GM21381 (cell line): ENCODE data around the gene SLBP.

Experiments
- ATAC-seq: cut with Tn5 transposase; IDR thresholded peaks from one replicate; pipeline ENCODE4 v1.9.1; 2021; ENCODE audit warnings: mild to moderate bottlenecking, moderate library complexity; ENCODE audit not compliant: unreplicated experiment

The SLBP gene

GRCh38 chr4:1727117-1728031 is 15.3 kb upstream of the SLBP start:
- ATAC-seq: no peak

DNA sequence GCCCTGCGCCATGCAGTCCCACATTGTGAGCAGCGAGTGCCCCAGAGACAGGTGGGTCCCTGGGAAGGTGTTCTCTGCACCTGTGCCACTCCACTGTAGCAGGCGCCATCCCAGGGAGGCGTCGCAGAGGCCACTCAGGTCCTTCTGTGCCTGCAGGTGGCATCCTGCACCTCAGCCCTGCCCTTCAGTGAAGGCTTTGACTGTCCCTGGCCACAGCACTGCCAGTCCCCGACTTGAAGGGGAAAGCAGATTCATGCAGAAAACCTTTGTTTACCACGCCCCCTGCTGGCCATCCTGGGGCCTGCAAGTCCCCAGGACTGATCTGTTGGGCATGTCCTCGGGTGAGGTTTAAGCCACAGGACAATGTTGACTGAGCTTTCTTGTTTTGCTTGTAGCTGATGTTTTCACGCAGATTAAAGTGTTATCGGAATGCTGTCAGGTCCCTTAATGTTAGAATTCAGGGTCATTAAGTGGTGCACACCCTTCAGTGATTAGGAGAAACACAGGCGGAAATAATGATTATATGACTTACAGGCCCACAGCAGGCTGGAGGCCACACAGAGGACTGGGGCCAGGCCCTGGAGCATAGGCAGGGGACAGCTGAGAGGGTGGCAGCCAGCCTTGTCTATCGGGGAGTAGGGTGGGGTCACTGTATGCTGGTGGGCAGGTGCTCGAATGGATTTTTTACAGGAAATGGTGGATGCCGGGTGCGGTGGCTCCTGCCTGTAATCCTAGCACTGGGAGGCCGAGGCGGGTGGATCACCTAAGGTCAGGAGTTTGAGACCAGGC is 14.2 kb upstream of the SLBP start:
- ATAC-seq: no peak

DNA sequence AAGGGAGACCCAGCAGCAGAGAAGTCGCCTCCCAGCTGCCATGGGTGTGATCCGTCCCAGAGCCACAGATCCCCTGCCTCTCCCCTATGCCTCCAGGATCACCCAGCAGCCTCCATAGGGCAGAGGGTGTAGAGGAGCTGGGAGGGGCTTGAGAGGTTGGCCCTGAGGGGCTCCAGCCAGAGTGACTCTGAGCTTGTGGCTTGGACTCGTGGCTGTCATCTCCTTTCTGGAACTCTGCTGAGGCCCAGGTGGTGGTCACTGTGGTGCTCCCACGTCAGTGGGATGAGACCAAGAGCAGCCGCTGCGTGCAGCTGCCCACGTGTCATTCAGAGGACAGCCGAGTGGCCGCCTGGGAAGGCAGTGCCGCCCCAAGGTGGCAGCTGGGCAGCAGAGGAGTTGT is 13.4 kb upstream of the SLBP start:
- ATAC-seq: no peak

GRCh38 chr4:1723131-1723801 is 11.1 kb upstream of the SLBP start:
- ATAC-seq: no peak

DNA sequence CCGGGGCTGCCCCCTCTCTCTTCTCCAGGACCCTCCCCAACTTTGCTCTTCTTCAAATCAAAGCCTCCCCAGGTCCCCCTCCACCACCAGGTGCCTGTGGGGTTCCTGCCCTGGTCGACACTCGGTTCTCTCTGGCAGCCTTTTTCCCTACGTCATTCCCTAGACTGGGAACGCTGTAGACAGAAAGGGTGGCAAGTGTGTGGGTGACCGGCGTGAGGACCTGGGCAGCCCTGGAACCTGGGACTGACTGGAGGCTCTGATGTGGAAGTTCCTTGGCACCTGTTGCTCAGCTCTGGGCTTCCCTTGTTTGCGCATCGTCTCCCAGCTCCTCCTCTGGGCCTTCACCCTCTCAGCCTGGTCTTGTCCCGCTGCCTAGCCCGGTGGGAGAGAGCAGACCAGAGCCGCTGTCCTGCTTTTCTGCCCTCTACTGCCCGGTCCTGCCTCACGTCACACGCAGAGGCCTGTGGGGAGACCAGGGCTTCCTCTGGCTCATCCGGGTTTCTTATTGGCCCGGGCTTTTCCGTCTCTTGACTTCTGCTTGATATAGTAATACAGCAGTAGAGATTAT is 10.5 kb upstream of the SLBP start:
- no peak for ATAC-seq

- ATAC-seq: peak; percentile 5
Measured at GRCh38 chr4:1721666-1722550, 9.8 kb upstream of the SLBP start.

DNA sequence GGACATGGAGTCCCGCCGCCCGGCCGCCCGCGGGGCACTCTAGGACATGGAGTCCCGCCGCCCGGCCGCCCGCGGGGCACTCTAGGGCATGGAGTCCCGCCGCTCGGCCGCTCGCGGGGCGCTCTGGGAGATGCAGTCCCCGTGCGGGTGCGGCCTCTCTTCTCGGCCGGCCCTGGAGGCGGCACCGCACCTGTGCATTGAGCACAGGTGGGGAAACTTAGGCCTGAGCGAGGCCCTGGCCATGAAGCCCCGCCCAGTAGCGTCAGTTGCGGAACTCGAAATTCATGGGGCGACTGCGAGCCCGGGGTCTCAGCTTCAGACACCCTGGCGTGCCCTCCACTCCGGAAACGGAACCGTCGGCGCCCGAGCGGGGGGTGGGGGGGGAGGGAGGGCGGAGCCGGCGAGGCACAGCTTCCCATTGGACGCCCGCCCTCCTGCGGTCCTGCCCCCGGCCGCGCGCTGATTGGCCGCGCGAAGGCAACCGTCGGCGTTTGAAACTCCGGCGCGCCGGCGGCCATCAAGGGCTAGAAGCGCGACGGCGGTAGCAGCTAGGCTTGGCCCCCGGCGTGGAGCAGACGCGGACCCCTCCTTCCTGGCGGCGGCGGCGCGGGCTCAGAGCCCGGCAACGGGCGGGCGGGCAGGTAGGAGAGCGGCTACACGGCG is 9.0 kb upstream of the SLBP start, which contains the start of the genes TACC3 and TMEM129:
TSS of gene TACC3 (plus strand) at position 519 of the 663 bp plus-strand sequence. CDS start 1,901 bp downstream, outside the sequence.
TSS of gene TMEM129 (minus strand) at position 321 of the 663 bp plus-strand sequence. CDS start 486 bp downstream, outside the sequence.
- ATAC-seq: peak; percentile 69

- ATAC-seq: peak; percentile 14
Measured at GRCh38 chr4:1720163-1720983, 8.3 kb upstream of the SLBP start.

DNA sequence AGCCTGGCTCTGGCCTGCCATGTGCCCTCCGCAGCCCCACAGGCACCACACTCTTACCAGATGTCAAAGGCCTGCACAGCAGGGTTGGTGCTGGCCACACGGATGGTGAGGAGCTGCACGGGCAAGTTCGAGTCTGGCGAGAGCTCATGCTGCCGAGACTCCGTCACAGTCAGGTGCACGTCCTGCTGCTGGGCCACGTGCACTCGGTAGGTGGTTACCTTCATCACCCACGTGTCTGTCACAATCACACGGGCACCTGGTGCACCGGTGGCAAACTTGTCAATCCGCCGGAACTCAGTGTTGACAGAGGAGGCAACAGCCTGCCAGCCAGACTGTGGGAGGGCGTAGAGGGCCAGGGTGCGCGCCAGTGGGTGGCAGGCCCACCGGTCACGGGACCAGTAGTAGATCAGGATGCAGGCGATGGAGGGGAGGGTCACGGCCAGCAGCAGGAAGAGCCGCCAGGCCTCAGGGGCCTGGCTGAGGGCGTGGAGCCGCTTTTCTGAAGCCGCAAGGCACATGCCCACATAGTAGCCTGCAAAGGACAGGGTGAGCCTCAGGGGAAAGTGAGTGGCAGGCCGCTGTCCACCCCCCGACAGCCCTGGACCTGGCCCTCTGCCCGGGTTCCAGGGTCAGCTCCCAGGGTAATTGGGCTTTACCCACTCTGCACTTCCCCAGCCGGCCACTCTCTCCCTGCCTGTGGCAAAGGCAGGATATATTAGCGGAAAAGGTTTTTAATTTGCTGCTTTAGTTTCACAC is 6.2 kb upstream of the SLBP start:
- ATAC-seq: no peak

DNA sequence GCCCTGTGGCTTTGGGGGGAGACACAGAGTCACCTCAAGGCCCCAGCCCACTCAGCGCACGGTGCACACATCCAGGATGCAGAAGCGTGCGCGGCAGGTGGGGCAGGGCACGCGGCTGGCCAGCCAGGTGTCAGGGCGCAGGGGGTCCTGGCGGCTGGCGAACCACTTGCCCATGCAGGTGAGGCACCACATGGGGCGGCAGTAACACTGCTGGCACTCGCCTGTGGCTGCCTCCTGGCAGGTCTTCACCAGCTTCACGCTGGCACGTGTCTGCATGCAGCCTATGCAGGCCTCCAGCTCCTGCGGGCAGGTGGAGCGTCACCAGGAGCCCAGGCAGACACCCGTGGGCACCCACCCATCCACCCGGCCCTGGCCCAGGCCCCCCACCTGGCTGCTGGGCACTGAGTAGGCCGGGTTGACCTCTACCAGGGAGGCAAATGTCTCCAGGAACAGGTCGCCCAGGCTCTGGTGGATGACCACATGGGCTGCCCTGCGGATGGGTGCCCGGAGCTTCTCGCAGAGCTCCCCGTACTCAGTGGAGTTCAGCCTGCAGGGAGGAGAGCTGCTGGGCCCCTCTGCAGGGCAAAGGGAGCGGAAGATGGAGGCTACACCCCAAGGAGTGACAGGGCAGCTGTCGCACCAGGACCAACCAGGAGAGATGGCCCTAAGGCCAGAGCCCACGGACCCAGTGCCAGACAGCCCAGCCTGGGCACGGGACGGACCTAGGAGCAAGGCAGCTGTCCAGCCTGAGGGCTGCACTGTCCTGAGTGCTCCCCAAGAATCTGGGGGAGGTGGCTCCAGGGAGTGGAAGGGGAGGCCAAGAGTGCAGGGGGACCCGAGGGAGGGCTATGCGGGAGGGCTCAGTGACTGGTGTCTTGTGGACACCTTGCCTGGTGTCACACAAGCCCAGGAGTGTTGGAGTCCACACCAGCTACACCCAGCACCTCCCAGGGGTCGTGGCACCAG is 5.3 kb upstream of the SLBP start:
- ATAC-seq: no peak

- ATAC-seq: no peak
Measured at GRCh38 chr4:1716065-1716945, 4.2 kb upstream of the SLBP start.

DNA sequence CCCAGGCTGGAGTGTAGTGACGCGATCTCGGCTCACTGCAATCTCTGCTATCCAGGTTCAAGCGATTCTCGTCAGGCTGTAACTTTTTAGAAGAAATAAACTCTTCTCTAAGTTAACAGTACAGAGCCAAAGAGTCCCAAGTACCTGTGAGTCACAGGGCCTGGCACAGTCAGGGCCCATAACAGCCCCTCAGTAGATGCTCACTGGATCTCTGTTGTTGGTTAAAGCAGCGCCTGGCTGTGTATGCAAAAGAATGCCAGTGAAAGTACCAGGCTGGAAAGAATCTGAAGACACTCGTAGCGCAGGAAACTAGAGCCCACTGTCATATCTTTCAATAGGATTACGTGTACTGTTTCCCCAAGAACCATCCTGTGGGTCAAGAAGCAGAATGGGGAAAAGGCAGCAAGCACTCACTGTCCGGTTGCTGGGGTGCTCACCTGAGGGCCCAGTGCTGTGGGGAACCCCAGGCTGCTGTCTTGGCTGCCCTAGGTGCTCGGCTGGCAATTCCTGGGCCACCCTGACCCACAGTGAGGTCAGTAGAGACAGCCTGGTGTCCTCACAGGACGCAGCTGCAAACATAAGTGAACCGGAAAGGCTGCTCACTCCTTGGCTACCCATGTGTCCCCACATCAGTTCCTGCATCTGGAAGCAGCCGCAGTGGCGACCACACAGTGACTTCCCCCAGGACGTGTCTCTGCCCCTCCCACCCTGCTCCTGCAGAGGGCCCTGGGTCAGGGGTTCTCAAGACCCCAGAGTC is 3.1 kb upstream of the SLBP start:
- ATAC-seq: no peak

DNA sequence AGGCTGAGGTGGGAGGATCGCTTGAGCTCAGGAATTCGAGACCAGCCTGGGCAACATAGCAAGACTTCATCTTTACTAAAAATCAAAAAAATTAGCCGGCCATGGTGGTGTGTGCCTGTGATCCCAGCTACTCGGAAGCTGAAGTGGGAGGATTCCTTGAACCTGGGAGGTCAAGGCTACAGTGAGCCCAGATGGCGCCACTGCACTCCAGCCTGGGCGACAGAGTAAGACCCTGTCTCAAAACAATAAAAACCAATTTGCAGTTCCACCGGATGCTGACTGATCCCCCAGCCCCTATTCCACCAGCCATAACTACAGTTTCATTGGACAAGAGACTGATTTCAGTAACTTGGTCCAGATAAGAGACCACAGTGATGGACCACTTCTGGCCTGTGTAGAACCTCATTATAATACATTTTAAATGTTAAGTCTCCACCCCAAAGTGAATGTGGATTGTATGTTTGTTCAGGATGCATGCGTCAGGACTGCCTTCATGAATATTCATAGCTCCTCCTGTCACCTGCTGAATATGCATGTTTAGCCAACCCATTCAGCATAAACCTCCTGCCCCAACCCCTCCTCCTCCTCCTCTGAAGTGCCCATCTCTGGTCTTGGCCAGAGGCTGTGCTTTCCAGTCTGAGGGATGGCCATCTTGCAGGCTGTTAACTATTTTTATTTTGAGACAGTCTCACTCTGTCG is 2.3 kb upstream of the SLBP start:
- no peak for ATAC-seq
